ENCODE data around the gene RANBP17.
A peak's percentile ranks its signal among the peaks of the same experiment; 100 is the strongest.

- TF ChIP-seq CTCF (conservative IDR thresholded peaks at IDR 0.05; ENCODE audit: low read depth, low read length) = peak; percentile 64
- no peak for TF ChIP-seq MAFK (IDR thresholded peaks at IDR 0.05; ENCODE audit: low read depth, low read length)
- TF ChIP-seq SMC3 (IDR thresholded peaks at IDR 0.05; ENCODE audit: low read depth, low read length) = peak; percentile 72
- TF ChIP-seq BHLHE40 (IDR thresholded peaks at IDR 0.05; ENCODE audit: low read depth, low read length) = no peak
- TF ChIP-seq USF2 (IDR thresholded peaks at IDR 0.05; ENCODE audit: low read depth, low read length) = no peak
- no peak for TF ChIP-seq FOS (IDR thresholded peaks at IDR 0.05; ENCODE audit: low read depth, low read length)
- TF ChIP-seq RFX5 (IDR thresholded peaks at IDR 0.05; ENCODE audit: low read depth, low read length) = no peak
- peak; percentile 65 for TF ChIP-seq RAD21 (IDR thresholded peaks at IDR 0.05; ENCODE audit: low read length)
- no peak for TF ChIP-seq POLR2A (IDR thresholded peaks at IDR 0.05; ENCODE audit: low read depth, low read length)
- no peak for TF ChIP-seq CEBPB (IDR thresholded peaks at IDR 0.05; ENCODE audit: low read depth, low read length)
- no peak for TF ChIP-seq MXI1 (IDR thresholded peaks at IDR 0.05; ENCODE audit: borderline replicate concordance, low read depth, low read length)
- no peak for TF ChIP-seq ELK1 (IDR thresholded peaks at IDR 0.05; ENCODE audit: borderline replicate concordance, low read depth, low read length)
- TF ChIP-seq RCOR1 (IDR thresholded peaks at IDR 0.05; ENCODE audit: insufficient replicate concordance, low read length) = no peak
These were observed 345.5 kb downstream of the RANBP17 start for GRCh38 chr5:171207256-171207847.

Data from IMR-90 (cell line).